Left ventricle myocardium inferior (tissue), 1 donor: ENCODE data around the gene HSP90AA1. TPM values are rescaled to one million over a fixed set of nuclear protein-coding genes. Genes with fewer than 3 reads are reported as not detected.

Experiments
- DNase-seq: peaks from one replicate; pipeline ENCODE4 v3.0.0-alpha.2; 2020
- H3K27ac ChIP-seq: fragments of 200-600 bp; replicated peaks from 2 replicates; pipeline ENCODE4 v1.8.0; 2021
- H3K27me3 ChIP-seq: fragments of 200-600 bp; 2 replicates; pipeline ENCODE4 v1.8.0; 2021; ENCODE audit warnings: low read depth
- H3K36me3 ChIP-seq: fragments of 200-600 bp; 2 replicates; pipeline ENCODE4 v1.8.0; 2021
- H3K4me1 ChIP-seq: fragments of 200-600 bp; 2 replicates; pipeline ENCODE4 v1.8.0; 2021
- H3K4me3 ChIP-seq: fragments of 200-600 bp; 2 replicates; pipeline ENCODE4 v1.8.0; 2021; ENCODE audit warnings: mild to moderate bottlenecking, moderate library complexity
- H3K9me3 ChIP-seq: fragments of 200-600 bp; replicated peaks from 2 replicates; pipeline ENCODE4 v1.8.0; 2021
- CTCF ChIP-seq: fragments of 200-600 bp; IDR thresholded peaks from 2 replicates; pipeline ENCODE4 v1.8.0; 2021; ENCODE audit warnings: antibody characterized with exemption, mild to moderate bottlenecking, borderline replicate concordance
- intact Hi-C: fragments of 100-400 bp; cut with micrococcal nuclease; formaldehyde crosslinking; loops from one replicate; pipeline ENCODE4 v1.11.0; 2022
- total RNA-seq: library from RNA; stranded (reverse); fragmentation: NEBNext Ultra II Directional; extraction: Animal tissue kit (Norgen Biotek cat#: 25700); gene quantifications from one replicate; pipeline ENCODE4 v1.2.1, GENCODE V29; 2021
- donor health status: DM: no; HTN: yes; CAD: no; lungs with severe emphysema.

HSP90AA1 gene
- total RNA-seq, 1 donor from 2014 or later: 423 TPM

GRCh38 chr14:102039157-102039556, 47.7 kb downstream of the HSP90AA1 start:
- Histone ChIP-seq H3K4me3 (no peak overlapping the region), H3K9me3 (no peaks in the 10 kb centered on the region), H3K4me1 (peaks cover 15% of the 10 kb centered on the region), H3K27me3 (no peaks in the 10 kb centered on the region), H3K36me3 (peaks cover 100% of the 10 kb centered on the region), H3K27ac (no peak overlapping the region)
- no peak for TF ChIP-seq CTCF
- no peak for DNase-seq
- intact Hi-C loops: no loop called here

- Histone ChIP-seq H3K9me3 (no peaks in the 10 kb centered on the region), H3K27ac (no peak overlapping the region), H3K27me3 (no peaks in the 10 kb centered on the region), H3K4me1 (peaks cover 2% of the 10 kb centered on the region), H3K36me3 (peaks cover 100% of the 10 kb centered on the region), H3K4me3 (no peak overlapping the region)
- intact Hi-C loops: no loop called here
- TF ChIP-seq CTCF: no peak
- DNase-seq: no peak
Measured at GRCh38 chr14:102037686-102038085, 49.2 kb downstream of the HSP90AA1 start.

- H3K27ac ChIP-seq: no peak overlapping the region
- no peak overlapping the region for H3K4me3 ChIP-seq
- peaks cover 100% of the 10 kb centered on the region for H3K36me3 ChIP-seq
- no peaks in the 10 kb centered on the region for H3K27me3 ChIP-seq
- no peak for TF ChIP-seq CTCF
- intact Hi-C loops: no loop called here
- no peaks in the 10 kb centered on the region for H3K4me1 ChIP-seq
- H3K9me3 ChIP-seq: no peaks in the 10 kb centered on the region
- no peak for DNase-seq
Measured at GRCh38 chr14:102035914-102036313, 50.9 kb downstream of the HSP90AA1 start.

- TF ChIP-seq CTCF: no peak
- H3K4me1 ChIP-seq: no peaks in the 10 kb centered on the region
- intact Hi-C loops: no loop called here
- no peak overlapping the region for H3K4me3 ChIP-seq
- H3K27me3 ChIP-seq: no peaks in the 10 kb centered on the region
- no peaks in the 10 kb centered on the region for H3K9me3 ChIP-seq
- no peak for DNase-seq
- peaks cover 100% of the 10 kb centered on the region for H3K36me3 ChIP-seq
- no peak overlapping the region for H3K27ac ChIP-seq
Measured at GRCh38 chr14:102034301-102034700, 52.5 kb downstream of the HSP90AA1 start.

GRCh38 chr14:102033241-102033640, 53.6 kb downstream of the HSP90AA1 start:
- no peaks in the 10 kb centered on the region for H3K9me3 ChIP-seq
- no peaks in the 10 kb centered on the region for H3K4me1 ChIP-seq
- H3K4me3 ChIP-seq: no peak overlapping the region
- intact Hi-C loops: no loop called here
- no peak for TF ChIP-seq CTCF
- no peaks in the 10 kb centered on the region for H3K27me3 ChIP-seq
- no peak overlapping the region for H3K27ac ChIP-seq
- peaks cover 100% of the 10 kb centered on the region for H3K36me3 ChIP-seq
- no peak for DNase-seq

Other genes starting within 250 kb of the HSP90AA1 start
- gene DYNC1H1, start 122.5 kb downstream of the HSP90AA1 start, total RNA-seq: 402 TPM
- 20.9 TPM for gene WDR20, start 52.9 kb upstream of the HSP90AA1 start, total RNA-seq
- 12.2 TPM for gene MOK, start 218.1 kb upstream of the HSP90AA1 start, total RNA-seq
- gene ZNF839, start 232.7 kb upstream of the HSP90AA1 start, total RNA-seq: 6.9 TPM